ENCODE results near the gene MISP3. TPM values are rescaled to one million over a fixed set of nuclear protein-coding genes. Genes with fewer than 3 reads are reported as not detected.

MISP3 gene
- total and polyA plus RNA-seq, 9 of the 15 experiments (the other 6 are each of a cell fraction or from before 2014, with no cell fraction given), result 0.25 to 5.6 (median 1.6) TPM

- ChIA-PET CTCF (ENCODE audit: low intra/inter-chr PET ratio) (interaction anchor here (0.8 kb wide), 1 partner anchor 200 kb away, joined by 4 read pairs; no protein-coding TSS in a partner anchor), POLR2A (interaction anchor here (0.6 to 1.7 kb wide), 5 partner anchors 10 to 208 kb away, joined by 3 to 5 read pairs (median 4); partner anchors contain the start of genes ASF1B and DCAF15)
- peak overlapping the region; percentile 91 for H3K4me2 ChIP-seq (ENCODE audit: insufficient read depth, low read length)
- no peaks in the 10 kb centered on the region for H4K20me1 ChIP-seq (replicated peaks; ENCODE audit: control insufficient read depth, insufficient read depth, low read length)
- no peaks in the 10 kb centered on the region for H3K9me1 ChIP-seq (ENCODE audit: control insufficient read depth, insufficient read depth, low read length)
- peaks cover 10 to 30% of the 10 kb centered on the region in 2 experiments; a peak in 4 of 5 replicates for H3K4me1 ChIP-seq (replicated peaks in 1 of 2; ENCODE audit: control insufficient read depth in 2 of 2, insufficient read depth in 2 of 2, low read length in 2 of 2)
- H3K27ac ChIP-seq (ENCODE audit: extremely low read depth, low read depth, low read length), result peak overlapping the region; percentile 84
- BruUV-seq (replicated peaks), result TSS peak; percentile 88
- peak; percentile 100 for FAIRE-seq
- peaks cover 3% of the 10 kb centered on the region; the same call in 1 of the 3 replicates for H3K36me3 ChIP-seq (ENCODE audit: control insufficient read depth, insufficient read depth, low read length)
- ATAC-seq, result peak; percentile 90
- in situ Hi-C loops (cut with MboI) (no loop called here), intact Hi-C loops (cut with micrococcal nuclease) (no loop called here)
- H3K9ac ChIP-seq (ENCODE audit: insufficient read depth in 1 of 2, low read depth in 2 of 2, low read length in 2 of 2), result peak overlapping the region; percentile 84 to 93
- DNase-seq (ENCODE audit: extremely low read depth in 1 of 4, low spot score in 3 of 4), result peak; percentile 89 to 99 (median 94)
- H3K79me2 ChIP-seq (ENCODE audit: control insufficient read depth, insufficient read depth, low read length), result peaks cover 9% of the 10 kb centered on the region; the same call in 1 of the 3 replicates
- H3K4me3 ChIP-seq, result peak overlapping the region; percentile 63
- WGBS (ENCODE audit: insufficient coverage, low coverage, missing lambda C conversion rate), result under 1% methylated on average over 48 of the region's 50 CpGs
- no peaks in the 10 kb centered on the region for H3K27me3 ChIP-seq (ENCODE audit: control insufficient read depth in 2 of 2, insufficient read depth in 2 of 2, low read length in 2 of 2)
- H3K9me3 ChIP-seq (replicated peaks; ENCODE audit: control insufficient read depth, insufficient read depth, low read depth, low read length), result no peaks in the 10 kb centered on the region
- peak overlapping the region; percentile 83 for H2AFZ ChIP-seq (ENCODE audit: low read depth, low read length)
- TF ChIP-seq SLC30A9 (CRISPR knock-in tag; IDR thresholded peaks at IDR 0.05), result no peak
- TF ChIP-seq, protein P1, sequence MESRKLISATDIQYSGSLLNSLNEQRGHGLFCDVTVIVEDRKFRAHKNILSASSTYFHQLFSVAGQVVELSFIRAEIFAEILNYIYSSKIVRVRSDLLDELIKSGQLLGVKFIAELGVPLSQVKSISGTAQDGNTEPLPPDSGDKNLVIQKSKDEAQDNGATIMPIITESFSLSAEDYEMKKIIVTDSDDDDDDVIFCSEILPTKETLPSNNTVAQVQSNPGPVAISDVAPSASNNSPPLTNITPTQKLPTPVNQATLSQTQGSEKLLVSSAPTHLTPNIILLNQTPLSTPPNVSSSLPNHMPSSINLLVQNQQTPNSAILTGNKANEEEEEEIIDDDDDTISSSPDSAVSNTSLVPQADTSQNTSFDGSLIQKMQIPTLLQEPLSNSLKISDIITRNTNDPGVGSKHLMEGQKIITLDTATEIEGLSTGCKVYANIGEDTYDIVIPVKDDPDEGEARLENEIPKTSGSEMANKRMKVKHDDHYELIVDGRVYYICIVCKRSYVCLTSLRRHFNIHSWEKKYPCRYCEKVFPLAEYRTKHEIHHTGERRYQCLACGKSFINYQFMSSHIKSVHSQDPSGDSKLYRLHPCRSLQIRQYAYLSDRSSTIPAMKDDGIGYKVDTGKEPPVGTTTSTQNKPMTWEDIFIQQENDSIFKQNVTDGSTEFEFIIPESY (CRISPR knock-in tag; IDR thresholded peaks at IDR 0.05), result peak; percentile 71
- TF ChIP-seq SMAD4 (CRISPR knock-in tag; conservative IDR thresholded peaks at IDR 0.05), result no peak
- TF ChIP-seq KLF13 (tag; IDR thresholded peaks at IDR 0.05; ENCODE audit: borderline replicate concordance, low read depth), result peak; percentile 93
- TF ChIP-seq ATF3 (IDR thresholded peaks at IDR 0.05), result no peak
- TF ChIP-seq ATF3 (CRISPR knock-in tag; conservative IDR thresholded peaks at IDR 0.05), result peak; percentile 80; the same call in 1 of the 2 replicates
- no peak for TF ChIP-seq CHCHD3 (CRISPR knock-in tag; IDR thresholded peaks at IDR 0.05)
- TF ChIP-seq SIN3A (IDR thresholded peaks at IDR 0.05; ENCODE audit: borderline replicate concordance in 2 of 2, control insufficient read depth in 1 of 2, low read depth in 2 of 2, low read length in 2 of 2), result peak in 1 of 2 experiments; percentile 90; a peak in 1 of 4 replicates
- TF ChIP-seq PML (IDR thresholded peaks at IDR 0.05; ENCODE audit: low read length), result peak; percentile 47; the same call in 1 of the 2 replicates
- TF ChIP-seq, protein P2, sequence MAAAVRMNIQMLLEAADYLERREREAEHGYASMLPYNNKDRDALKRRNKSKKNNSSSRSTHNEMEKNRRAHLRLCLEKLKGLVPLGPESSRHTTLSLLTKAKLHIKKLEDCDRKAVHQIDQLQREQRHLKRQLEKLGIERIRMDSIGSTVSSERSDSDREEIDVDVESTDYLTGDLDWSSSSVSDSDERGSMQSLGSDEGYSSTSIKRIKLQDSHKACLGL (CRISPR knock-in tag; IDR thresholded peaks at IDR 0.05; ENCODE audit: borderline replicate concordance, poor library complexity, severe bottlenecking), result no peak
- no peak for TF ChIP-seq HMGN3 (IDR thresholded peaks at IDR 0.05; ENCODE audit: borderline replicate concordance, extremely low read depth, insufficient read length, low read depth, low read length)
- TF ChIP-seq SPI1 (IDR thresholded peaks at IDR 0.05; ENCODE audit: borderline replicate concordance, low read depth, low read length), result peak; percentile 99
- TF ChIP-seq MAFF (IDR thresholded peaks at IDR 0.05; ENCODE audit: low read length), result peak; percentile 44; the same call in 1 of the 2 replicates
- TF ChIP-seq LCOR (CRISPR knock-in tag; IDR thresholded peaks at IDR 0.05), result peak; percentile 84; the same call in 1 of the 2 replicates
- TF ChIP-seq ZFX (CRISPR knock-in tag; IDR thresholded peaks at IDR 0.05), result peak; percentile 86
Measured at GRCh38 chr19:14080887-14081796, 8.6 kb downstream of the MISP3 start.
